HG03575 (cell line): Measurements from ENCODE around the gene BMPR1A.
"Not testable (repeated sequence)": the region's sequence is repeated elsewhere in the genome, so short reads cannot be mapped to it uniquely, and the experiment has no call there.

Experiments
- ATAC-seq: cut with Tn5 transposase; IDR thresholded peaks from one replicate; pipeline ENCODE4 v1.9.1; 2021; ENCODE audit not compliant: unreplicated experiment, insufficient number of reproducible peaks, low FRiP score; ENCODE audit errors: extremely low read depth

Gene BMPR1A

GRCh38 chr10:86727470-86727869, 28.9 kb upstream of the BMPR1A start:
- ATAC-seq, result no peak

GRCh38 chr10:86728056-86728455, 28.4 kb upstream of the BMPR1A start:
- no peak for ATAC-seq

- no peak for ATAC-seq
These were observed 26.7 kb upstream of the BMPR1A start for GRCh38 chr10:86729677-86730076.

- ATAC-seq, result no peak
These were observed 26.2 kb upstream of the BMPR1A start for GRCh38 chr10:86730227-86730626.

GRCh38 chr10:86732771-86733170, 23.6 kb upstream of the BMPR1A start:
- no peak for ATAC-seq

GRCh38 chr10:86733260-86733671, 23.2 kb upstream of the BMPR1A start:
- no peak for ATAC-seq

GRCh38 chr10:86734207-86734988, 22.0 kb upstream of the BMPR1A start:
- no peak for ATAC-seq

GRCh38 chr10:86735278-86735677, 21.1 kb upstream of the BMPR1A start:
- ATAC-seq, result not testable (repeated sequence)

GRCh38 chr10:86742230-86742629, 14.2 kb upstream of the BMPR1A start:
- no peak for ATAC-seq

- ATAC-seq, result no peak
These were observed 12.2 kb upstream of the BMPR1A start for GRCh38 chr10:86744067-86744725.

GRCh38 chr10:86747796-86748581, 8.4 kb upstream of the BMPR1A start:
- no peak for ATAC-seq

- no peak for ATAC-seq
These were observed 6.6 kb upstream of the BMPR1A start for GRCh38 chr10:86749854-86750253.

GRCh38 chr10:86751477-86751876, 4.9 kb upstream of the BMPR1A start:
- ATAC-seq, result no peak

GRCh38 chr10:86752311-86752710, 4.1 kb upstream of the BMPR1A start:
- no peak for ATAC-seq

- ATAC-seq, result no peak
These were observed 3.4 kb upstream of the BMPR1A start for GRCh38 chr10:86753051-86753450.

- no peak for ATAC-seq
These were observed 2.6 kb upstream of the BMPR1A start for GRCh38 chr10:86753638-86754434.

GRCh38 chr10:86755454-86755739, 1.0 kb upstream of the BMPR1A start:
- ATAC-seq, result no peak

GRCh38 chr10:86755740-86756510, 494 bp upstream of the BMPR1A start:
- no peak for ATAC-seq
